ENCODE measurements around the gene RAI14. TPM values are rescaled to one million over a fixed set of nuclear protein-coding genes. Genes with fewer than 3 reads are reported as not detected.

RAI14 gene
- total RNA-seq, 1 donor from 2014 or later = 7.1 TPM

DNA sequence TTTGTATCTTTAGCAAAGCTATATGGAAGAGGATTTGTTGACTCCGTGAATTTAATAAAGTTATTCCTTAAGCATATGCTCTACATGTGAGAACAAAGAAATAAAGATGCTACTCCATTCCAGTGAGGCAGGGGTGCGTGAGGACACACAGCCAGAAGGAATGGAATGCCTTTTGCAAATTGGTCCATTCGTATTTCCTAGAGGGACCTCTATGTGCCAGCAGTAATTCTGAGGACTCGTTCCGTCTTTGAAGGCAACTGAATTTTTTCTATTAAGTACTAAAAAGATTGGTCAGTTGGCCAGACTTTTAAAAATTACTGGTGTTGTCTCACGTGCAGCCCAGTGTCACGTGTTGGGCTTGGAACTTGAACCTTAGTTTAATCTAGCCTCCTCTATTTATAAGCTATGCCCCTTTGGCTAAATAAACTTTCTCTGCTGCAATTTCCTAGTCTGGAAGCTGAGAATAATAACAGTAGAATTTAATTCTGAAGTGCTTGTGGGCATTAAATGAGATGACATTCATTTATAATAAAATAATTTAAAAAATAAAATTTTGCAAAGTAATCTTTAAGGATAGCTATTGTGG is 13.9 kb downstream of the RAI14 start:
- no peak for DNase-seq
- ATAC-seq = no peak

DNA sequence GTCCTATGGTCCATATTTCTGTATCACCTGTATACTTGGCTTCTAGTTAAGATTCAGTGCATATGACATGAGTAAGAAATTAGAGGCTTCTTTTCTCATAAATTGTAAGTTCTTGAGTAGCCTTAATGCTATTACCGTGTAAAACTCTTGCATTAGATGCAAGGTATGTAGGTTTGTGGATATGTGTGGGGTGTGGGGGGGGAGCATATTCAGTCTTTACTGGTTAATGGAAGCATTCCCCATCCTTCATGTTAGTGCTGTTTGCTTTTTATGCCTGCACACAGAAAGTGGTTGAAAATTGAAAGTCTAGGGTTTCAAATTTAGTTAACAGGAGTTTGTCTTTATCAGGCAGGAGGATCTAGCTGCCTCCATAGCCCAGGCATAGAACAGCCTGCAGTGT is 16.1 kb downstream of the RAI14 start:
- ATAC-seq (no peak), DNase-seq (no peak)
- intact Hi-C loops (cut with micrococcal nuclease) = no loop called here

More for the DNA sequence above, 13.9 kb downstream of the RAI14 start:
- intact Hi-C loops (cut with micrococcal nuclease) = no loop called here

DNA sequence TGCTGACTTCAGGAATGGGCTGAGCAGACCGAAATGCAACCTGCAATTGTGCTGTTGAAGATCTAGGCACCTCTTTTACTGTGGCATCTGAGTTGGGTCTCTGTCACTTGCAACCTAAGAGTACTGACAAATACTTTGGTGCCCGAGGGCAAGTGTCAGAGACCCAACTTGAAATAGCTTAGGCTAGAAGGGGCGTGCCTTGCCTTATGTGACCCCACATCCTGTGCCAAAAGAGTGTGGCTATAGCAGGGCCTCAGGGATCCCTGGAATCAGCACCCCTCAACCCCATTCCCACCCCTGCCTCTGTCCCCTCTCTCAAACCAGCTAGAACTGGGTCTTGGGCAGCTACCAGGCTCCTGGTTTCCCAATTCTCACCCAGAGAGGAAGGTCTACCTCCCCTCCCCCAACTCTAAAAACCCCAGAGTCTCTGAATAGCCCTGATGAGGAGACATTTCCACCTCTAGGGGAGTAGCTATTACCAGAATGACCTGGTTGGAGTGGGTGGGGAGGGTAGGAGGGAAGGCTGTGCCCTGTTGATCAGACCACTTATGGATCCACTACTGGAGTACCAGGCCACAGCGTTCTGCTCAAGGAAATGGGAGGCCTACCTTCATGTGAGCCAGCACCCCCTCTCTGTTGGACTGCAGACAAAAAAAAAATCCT is 17.5 kb downstream of the RAI14 start:
- intact Hi-C loops (cut with micrococcal nuclease) = no loop called here
- ATAC-seq (no peak), DNase-seq (no peak)

DNA sequence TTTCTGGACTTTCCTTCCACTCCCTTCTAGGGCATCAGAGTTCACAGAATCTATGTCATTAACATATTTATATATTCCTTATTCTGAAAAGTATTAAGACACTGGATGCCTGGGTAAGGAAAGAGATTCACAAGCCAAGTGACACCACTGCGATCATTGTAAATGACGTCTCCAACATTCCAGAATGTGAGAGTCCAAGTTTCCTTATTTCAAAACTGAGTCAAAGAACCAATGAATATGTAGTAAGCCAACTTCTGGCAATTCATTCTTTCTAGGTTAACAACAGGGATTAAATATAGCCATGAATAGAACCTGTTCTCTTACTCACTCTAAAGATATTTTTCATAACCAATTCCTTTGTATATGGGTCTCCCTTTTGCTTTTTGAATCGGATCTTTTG is 18.1 kb downstream of the RAI14 start:
- DNase-seq = no peak
- intact Hi-C loops (cut with micrococcal nuclease) = no loop called here
- no peak for ATAC-seq

DNA sequence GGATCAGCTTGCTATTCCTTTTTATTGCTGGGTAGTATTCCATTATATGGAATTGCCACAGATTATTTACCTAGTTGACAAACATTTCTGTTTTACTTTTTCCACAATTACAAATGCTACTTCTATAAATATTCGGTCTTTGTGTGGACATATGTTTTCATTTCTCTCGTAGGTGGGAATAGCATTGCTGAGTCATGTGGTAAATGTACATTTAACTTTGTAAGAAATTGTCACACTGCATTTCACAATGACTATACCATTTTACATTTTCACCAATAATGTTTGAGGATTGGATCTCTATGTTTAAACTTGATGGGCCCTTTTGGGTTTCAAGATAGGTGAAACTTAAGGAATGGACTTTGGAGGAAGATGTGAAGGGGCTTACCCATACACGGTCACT is 19.7 kb downstream of the RAI14 start:
- intact Hi-C loops (cut with micrococcal nuclease) = no loop called here
- ATAC-seq (no peak), DNase-seq (no peak)

DNA sequence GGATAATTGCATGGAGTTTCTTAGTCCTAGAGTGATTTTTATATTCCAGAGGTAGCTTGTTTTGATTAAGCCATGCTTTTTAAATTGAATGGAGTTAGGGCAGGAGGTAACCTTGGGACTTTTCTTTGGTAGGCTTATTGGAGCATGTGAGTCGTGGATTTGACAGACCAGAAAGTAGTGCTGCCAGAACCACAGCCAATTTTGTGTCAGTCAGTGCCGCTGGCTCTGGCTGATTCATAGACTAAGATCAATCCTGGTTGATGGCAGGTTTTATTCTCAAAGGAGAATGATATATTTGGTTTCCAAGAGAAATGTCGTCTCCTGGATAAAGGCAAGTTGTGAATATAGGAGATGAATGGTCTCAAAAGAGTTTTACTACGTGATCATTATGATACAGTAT is 20.3 kb downstream of the RAI14 start:
- intact Hi-C loops (cut with micrococcal nuclease) = no loop called here
- no peak for DNase-seq
- no peak for ATAC-seq

DNA sequence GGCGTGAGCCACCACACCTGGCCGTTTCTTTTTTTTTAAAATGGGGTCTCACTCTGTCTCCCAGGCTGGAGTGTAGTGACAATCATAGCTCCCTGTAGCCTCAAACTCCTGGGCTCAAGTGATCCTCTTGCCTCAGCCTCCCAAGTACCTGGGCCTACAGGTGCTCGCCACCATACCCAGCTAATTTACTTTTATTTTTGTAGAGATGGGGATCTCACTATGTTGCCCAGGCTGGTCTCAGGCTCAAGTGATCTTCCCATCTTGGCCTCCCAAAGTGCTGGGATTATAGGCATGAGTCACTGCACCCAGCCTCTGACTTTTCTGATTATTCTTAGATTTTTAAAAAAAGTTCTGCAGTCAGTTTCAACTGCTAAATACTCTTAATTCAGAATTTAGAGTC is 21.3 kb downstream of the RAI14 start:
- ATAC-seq (no peak), DNase-seq (no peak)
- intact Hi-C loops (cut with micrococcal nuclease) = no loop called here

DNA sequence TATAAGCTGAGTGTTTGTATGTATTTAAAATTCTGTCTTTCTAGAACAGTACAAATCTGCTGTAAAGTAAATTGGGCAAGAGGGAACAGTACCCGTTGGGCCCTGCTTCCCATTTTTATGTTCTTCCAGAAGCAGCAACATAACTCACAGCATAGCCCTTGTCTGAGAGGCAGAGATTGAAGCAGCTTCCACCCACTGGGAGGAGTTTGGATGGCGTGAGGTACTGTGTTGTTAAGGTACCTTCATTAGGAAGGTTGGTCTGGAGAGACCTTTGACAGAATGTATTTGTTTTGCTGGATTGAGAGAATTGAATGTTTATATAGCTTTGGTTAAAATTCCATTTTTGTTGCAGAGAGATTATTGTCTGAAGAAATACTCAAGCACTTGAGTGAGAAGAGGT is 24.8 kb downstream of the RAI14 start:
- ATAC-seq = no peak
- intact Hi-C loops (cut with micrococcal nuclease) = no loop called here

DNA sequence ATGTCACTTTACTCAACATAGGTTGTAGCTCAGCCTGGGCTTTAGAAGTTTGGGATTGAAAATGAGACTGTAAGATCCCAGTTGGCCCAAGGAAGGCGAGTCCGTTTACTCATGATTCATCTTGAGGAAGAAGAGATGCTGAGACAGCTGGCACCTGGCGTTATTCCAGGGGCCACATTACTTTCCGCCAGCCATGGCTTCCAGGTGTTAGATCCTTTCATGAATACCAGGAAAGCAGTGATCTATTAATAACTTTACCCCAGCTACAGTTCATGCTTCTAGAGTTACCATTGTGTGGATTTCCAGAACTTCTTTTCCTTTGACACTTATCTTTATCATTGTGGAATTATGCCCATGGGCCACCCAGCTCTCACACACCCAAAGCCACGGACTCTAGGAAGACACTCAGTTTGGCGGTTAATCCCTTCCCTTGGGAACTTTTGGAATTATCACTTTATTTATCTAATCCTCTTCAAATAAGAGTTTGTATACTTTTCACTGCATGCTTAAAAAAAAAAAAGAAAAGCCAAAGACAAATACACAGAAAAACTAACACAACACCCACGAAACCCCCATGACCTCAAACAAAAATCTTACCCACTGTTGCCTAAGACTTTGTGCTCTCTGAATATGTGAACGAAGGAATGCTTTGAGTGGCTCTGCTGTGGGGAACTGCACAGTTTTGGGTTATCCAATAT is 26.9 kb downstream of the RAI14 start:
- intact Hi-C loops (cut with micrococcal nuclease) = no loop called here
- ATAC-seq = no peak
- DNase-seq = no peak

More for the DNA sequence above, 24.8 kb downstream of the RAI14 start:
- no peak for DNase-seq

DNA sequence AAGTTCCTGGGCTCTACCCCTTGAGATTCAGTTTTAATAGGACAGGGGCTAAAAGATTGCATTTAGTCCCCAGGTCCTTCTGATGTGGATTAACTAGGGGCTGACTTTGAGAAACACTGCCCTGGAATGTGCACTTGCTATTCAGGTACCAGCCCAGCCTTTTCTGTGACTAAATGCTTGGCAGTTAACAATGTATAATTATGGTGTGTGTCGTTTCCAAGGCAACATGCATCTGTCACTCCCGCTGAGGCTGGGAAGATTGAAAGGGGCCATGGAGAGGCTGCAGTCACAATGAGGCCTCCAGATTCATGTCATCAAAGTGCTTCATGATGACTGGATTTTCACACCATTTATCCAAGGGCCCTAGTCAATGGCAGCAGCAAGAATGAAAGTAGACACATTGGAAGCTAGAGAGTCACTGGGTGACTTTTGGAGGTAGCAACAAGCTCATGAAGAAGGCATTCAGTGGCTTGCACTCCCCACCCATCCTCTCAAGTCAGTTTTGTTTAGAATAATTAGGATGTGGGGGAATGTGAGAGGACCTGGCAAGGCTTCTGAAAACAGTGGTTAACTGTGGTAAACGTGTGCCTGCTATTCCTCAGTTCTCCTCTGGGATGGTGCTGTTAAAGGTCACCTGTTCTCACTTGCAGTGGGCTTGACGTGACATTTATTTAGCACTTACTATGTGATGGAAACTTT is 28.3 kb downstream of the RAI14 start:
- ATAC-seq (peak; percentile 64), DNase-seq (no peak)
- intact Hi-C loops (cut with micrococcal nuclease) = no loop called here

DNA sequence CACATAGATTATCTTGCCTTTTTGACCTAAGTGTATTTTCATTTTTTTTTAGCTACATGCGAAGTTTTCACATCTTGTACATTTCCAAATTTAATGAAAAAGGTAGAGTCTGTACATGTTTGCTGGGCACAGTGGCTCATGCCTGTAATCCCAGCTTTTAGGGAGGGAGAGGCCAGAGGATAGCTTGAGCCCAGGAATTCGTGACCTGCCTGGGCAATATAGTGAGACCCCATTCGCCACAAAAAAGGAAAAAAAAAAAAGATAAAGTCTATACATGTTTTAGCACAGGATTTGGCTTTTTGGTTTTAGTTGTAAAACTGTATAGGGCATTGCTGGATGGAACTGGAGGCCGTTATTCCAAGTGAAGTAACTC is 28.8 kb downstream of the RAI14 start:
- DNase-seq (no peak), ATAC-seq (no peak)
- intact Hi-C loops (cut with micrococcal nuclease) = no loop called here

DNA sequence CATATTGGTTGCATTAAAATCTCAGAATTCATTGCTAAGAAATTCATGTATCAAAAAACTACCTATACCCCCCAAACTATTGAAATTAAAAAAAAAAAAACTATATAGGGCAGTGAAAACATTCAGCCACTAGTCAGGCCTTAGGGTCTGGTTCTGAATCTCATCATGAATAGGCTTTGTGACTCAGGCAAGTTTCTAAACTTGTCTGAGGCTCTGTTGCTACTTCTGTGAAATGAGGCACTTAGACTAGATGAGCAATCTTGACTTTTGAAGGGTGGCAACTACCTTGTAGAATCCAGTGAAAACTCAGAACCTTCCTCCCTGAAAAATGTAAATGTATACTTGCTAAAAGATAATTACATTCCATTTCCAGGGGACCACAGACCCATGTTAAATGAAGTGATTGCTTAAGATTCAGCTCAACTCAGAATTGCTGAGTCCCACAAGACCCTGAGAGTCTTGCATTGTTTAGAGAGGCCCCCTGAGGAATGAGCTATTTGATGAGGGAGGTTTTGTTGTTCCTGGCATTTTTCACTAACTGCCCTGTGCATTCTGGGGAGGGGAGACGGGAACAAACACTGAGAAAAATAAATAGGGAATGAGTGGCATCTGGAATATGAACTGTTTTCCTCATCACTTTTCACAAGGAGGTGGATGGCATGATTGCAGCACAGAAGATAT is 29.5 kb downstream of the RAI14 start:
- intact Hi-C loops (cut with micrococcal nuclease) = no loop called here
- no peak for DNase-seq
- no peak for ATAC-seq

DNA sequence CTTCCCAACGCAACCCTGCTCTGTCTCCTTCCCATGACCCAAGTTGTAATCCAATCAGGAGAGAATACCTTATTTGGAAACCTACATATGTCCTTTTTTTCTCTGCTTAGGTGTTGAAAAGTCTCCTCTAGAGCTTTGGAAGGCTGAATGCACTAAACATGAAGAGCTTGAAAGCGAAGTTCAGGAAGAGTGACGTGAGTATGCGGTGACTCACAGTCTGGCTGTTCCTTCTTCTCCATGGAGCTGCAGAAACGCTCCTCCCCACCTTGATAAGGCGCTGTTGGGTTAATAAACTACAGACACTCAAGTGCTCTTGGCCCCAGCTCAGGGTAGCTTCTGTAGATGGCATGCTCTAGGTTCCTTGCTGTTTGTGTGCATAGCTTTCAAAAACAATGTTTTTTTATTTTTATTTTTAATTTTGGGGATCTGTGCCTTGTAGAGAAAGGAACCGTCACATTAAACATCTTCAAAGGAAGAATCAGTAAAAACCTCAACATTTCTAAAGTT is 30.7 kb downstream of the RAI14 start:
- peak; percentile 97 for ATAC-seq
- intact Hi-C loops (cut with micrococcal nuclease) = no loop called here
- peak; percentile 67 for DNase-seq

DNA sequence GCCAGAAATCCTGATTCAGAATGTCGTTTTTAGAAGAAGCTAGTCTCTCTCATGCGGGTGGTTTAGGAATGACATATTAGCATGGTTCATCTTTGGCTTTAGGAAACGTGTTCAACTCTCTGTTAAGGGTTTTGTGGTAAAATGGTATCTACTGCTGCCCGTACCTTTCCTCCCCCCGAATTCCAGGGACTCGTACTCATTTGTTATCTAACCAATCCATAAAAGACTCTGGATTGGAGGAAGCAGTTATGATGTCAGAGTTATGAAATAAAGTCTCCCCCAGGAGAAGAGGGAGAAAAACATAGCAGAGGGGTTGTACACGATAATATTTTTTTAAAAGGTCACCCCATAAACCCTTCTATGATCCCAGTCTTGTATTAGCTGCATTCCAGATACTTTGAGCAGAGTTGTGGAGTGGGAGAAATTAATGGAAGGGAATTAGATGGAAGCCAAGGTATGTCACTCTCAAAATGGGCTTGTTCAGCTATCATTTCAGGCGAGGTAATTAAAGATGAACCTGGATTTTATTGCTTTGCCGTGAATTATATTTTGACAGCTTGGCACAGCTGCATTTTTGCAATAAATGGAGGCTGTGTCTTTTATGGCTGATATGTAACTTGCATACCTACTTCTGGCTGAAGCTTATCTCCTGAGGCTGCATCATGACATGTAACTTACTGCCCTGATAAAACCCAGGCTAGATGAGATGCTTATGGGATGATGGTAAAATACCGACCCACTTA is 31.3 kb downstream of the RAI14 start:
- no peak for ATAC-seq
- intact Hi-C loops (cut with micrococcal nuclease) = no loop called here
- no peak for DNase-seq

DNA sequence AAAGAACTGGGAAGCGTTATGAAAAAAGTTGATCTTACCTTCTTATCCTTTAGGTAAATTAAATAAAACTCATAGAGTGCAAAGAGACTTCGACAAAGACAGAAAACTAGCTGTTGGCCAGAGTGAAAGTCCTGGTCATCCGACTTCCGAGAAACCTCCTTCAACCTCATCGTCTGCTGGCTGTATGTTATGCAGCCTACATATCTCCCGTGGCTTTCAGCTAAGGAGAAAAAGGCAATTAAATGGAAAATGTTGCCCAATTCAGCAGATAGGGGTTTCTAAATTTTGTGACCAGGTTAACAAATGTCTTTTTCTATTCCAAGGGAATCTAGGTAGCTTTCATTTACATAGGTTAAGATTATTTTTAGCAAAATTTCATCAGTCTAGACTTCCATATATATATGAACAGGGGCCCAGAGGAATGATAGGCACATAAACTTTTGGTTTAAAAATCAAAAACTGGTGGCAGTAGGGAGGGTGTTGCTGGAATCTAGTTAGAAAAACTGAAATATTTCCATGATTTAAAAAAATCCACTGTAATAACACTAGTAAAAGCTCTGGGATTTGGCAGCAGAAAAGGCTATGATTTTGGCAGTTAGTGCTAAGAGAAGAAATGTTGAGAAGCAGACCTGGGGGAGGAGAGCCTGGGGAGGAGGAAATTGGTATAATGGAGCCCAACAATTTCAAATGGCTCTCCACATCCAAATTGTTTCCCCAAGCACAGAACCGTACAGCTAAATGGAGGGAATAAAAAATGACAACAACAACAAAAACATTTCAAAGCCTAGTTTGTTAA is 32.1 kb downstream of the RAI14 start:
- ATAC-seq = no peak
- DNase-seq = no peak
- intact Hi-C loops (cut with micrococcal nuclease) = no loop called here

DNA sequence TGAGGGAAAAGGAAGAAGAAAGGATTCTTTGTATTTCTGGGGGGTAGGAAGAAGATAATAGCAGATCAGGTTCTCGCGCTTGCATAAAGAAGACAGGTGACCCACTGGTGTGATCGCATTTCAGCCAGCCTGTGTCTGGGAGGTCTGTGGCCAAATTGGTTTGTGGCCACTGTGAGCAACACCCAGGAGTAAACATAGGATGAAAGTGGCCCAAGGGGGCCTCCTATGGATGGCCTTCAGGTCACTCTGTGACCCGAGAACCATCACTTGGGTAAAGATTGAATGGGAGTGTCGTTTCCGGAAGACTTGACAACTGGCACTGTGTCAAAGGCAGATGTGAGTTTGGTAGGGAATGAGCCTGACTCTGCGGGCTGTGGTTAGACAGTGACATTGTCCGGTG is 34.2 kb downstream of the RAI14 start:
- ATAC-seq = no peak

DNA sequence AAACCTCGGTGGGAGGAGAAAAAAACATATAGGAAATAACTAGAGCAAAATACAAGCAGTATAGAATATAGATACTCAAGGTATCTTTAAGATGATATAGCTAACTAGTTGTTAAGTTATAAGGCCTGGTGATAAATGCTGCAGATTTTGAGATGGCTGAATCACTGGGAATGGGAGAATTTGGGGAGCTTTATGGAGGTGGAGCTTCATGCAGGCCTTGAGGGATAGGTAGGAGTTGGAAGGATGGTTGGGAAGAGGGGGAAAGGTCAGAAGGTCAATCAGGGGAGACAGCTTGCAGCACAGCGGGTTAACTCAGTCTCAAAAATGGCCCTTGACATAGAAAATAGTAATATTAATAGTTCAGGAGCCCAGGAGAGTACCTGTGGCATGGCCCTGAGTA is 34.8 kb downstream of the RAI14 start:
- intact Hi-C loops (cut with micrococcal nuclease) = no loop called here
- no peak for DNase-seq
- ATAC-seq = no peak

More for the DNA sequence above, 34.2 kb downstream of the RAI14 start:
- DNase-seq = no peak
- intact Hi-C loops (cut with micrococcal nuclease) = no loop called here

DNA sequence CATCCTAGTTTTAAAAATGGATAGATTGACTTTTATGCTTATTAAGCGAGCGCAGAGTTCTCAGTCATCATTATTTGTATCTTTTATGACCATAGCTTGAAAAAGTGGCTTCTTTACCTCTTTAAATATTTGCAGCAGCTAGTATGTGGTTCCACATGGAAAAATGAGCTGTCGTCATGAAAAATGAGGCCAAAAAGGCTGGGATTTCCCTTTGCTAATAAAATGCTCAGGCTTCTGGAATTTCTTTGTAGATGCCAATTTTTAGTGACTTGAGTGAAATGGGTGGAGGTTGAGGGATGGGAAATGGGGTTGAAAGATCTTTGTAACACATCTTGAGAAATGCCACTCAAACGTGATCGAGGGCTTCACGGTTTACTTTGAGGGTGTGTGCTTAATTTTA is 35.2 kb downstream of the RAI14 start:
- ATAC-seq = no peak
- no peak for DNase-seq
- intact Hi-C loops (cut with micrococcal nuclease) = no loop called here
